Measurements from ENCODE around the gene POR.
A peak's percentile ranks its signal among the peaks of the same experiment; 100 is the strongest.

DNA sequence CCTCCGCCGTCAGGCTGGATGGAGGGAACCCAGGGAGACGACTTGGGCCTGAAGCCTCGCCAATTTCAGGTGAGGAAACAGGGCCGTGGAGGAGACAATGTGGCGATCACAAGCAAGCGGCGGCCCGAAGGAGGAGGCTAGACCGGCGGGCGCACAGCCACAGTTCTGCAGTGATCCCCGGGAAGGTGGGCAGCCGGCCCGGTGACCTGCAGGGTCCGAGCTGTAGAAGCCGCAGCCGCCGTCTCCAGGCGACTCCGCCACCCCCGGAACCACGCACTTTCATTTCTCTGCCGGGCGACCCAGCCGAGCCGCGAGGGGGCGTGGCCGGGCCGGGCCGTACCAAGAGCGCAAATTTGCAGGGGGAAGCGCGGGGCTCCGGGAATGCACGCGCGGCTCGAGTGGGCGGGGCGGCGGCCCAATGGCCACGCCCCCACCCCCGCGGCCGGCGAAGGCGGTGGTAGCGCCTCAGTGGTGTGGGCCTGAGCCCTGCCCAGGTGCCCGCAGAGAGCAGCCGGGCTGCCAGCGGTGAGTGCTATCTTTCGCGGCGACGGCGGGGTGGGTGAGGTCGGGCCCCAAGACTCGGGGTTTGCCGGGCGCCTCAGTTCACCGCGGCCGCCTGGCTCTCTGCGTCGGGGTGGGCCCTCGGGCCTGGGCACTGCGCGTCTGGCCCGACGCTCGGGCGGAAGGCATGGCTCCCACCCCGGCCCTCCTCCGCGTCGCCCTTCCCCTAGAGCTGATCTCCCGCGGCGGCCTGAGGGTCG lies at the start of gene POR:
- TF ChIP-seq EP300 (conservative IDR thresholded peaks at IDR 0.05; ENCODE audit: poor library complexity, severe bottlenecking) (no peak), CTCF (IDR thresholded peaks at IDR 0.05; ENCODE audit: poor library complexity, severe bottlenecking) (no peak), RAD21 (conservative IDR thresholded peaks at IDR 0.05) (peak; percentile 43), POLR2AphosphoS5 (IDR thresholded peaks at IDR 0.05) (peak; percentile 95)

All from neural cell (in vitro differentiated cells).